RCC 7860 (cell line): ENCODE data around the gene EXOC3.
A peak's percentile ranks its signal among the peaks of the same experiment; 100 is the strongest.
"Not testable (repeated sequence)": the region's sequence is repeated elsewhere in the genome, so short reads cannot be mapped to it uniquely, and the experiment has no call there.

Source experiments
- DNase-seq: peaks from one replicate; pipeline ENCODE4 v3.0.0-alpha.2; 2015; ENCODE audit warnings: low spot score
- FAIRE-seq: peaks from 2 replicates; lab custom pipeline; 2012; peaks lifted over from hg19 to GRCh38; lab: Jason Lieb, UNC

The EXOC3 gene

DNA sequence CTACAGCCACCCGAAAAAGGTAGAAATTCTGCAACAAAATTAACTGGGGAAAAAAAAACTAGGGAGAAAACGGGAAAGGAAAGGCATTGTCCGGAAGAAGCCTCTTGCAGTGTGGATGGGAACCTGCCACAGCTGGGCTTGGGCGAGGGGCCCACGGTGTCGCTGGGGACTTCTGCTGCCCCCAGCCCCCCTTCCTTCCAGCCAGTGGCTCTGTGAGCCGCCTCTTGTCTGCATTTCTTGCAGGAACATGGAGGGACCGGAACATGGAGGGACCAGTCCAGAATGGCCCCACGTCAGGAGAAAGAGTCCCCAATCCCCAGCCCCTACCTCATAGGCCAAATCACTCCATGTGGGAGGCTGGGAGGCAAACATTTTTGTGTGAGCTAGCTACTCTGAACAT is 36.9 kb upstream of the EXOC3 start:
- FAIRE-seq (no peak), DNase-seq (no peak)

DNA sequence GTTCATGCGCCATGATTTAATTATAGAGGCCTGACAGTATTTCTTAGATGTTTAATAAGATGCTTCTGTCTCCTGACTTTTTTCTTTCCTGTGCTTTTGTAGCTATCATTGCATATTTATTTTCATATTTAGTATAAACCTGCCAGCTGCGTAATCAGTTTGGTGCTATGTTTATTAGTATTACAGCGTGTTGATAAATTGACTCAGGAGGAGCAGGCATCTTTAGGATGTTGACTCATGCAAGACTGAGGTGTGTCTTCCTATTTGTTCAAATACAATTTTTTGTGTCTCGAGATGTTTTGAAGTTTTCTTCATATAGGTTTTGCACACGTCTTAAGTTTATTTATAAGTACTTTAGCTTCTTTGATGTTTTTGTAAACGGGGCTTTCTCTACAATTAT is 35.9 kb upstream of the EXOC3 start:
- FAIRE-seq: no peak
- no peak for DNase-seq

DNA sequence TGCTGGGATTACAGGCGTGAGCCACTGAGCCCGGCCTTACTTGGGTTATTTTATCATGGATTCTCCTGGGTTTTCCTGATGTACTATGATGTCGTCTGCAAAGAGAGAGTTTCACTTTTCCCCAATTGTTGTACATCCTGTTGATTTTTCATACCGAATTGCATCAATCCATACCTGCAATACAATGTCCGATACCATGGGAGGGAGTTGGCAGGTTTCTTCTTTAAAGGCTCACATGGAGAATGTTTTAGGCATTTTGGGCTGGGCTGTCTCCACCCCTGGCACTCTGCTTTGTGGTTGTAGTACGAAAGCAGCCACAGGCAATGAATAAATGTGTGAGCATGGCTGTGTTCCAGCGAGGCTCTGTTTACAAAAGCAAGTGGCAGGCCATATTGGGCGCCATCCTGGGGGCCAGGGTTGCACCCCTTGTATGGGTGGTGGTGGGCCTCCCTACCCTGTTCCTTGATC is 35.1 kb upstream of the EXOC3 start:
- FAIRE-seq (no peak), DNase-seq (no peak)

DNA sequence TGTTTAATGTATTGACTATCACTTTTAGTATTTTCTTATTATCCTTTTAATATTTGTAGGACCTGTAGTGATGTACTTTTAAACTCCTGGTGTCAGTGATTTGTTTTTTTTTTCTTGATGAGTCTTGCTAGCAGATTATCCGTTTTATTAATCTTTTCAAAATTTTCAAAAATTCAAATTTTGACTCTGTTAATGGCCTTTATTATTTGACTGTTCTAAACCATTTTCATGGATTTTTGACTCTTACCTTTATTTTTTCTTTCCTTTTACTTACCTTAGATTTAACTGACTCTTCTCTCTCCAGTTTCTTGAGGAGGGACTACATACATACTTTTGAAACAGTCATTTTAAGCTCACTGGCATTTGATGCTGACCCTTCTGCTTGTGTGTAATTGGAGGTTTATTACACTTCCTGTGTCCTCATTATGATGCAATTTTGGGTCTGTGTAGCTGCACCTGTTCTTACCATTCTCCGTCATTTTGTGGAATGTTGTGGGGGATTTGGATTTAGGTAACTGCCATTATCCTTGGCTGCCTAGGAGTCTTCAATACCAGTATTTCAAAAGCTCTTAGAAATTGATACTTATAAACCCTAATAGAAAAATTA is 32.0 kb upstream of the EXOC3 start:
- FAIRE-seq: no peak
- peak; percentile 17 for DNase-seq

DNA sequence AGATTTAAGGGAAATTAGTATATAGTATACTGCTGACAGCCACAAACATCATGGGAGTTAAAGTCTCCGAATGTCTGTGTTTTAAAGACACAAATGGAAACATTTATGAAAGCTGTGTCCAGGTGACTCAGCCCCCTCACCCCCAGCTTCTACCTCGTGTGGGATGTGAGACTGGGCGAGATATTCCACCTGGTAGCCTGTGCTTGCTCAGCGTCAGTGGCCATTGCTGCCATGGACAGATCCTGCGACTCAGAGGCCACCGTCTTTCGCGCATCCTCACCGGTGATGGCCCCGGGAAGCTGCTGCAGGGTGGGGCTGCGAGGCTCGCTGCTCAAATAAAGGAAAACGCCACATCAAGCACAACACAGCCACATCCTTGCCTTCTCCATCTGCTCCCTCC is 31.2 kb upstream of the EXOC3 start:
- DNase-seq (no peak), FAIRE-seq (no peak)

DNA sequence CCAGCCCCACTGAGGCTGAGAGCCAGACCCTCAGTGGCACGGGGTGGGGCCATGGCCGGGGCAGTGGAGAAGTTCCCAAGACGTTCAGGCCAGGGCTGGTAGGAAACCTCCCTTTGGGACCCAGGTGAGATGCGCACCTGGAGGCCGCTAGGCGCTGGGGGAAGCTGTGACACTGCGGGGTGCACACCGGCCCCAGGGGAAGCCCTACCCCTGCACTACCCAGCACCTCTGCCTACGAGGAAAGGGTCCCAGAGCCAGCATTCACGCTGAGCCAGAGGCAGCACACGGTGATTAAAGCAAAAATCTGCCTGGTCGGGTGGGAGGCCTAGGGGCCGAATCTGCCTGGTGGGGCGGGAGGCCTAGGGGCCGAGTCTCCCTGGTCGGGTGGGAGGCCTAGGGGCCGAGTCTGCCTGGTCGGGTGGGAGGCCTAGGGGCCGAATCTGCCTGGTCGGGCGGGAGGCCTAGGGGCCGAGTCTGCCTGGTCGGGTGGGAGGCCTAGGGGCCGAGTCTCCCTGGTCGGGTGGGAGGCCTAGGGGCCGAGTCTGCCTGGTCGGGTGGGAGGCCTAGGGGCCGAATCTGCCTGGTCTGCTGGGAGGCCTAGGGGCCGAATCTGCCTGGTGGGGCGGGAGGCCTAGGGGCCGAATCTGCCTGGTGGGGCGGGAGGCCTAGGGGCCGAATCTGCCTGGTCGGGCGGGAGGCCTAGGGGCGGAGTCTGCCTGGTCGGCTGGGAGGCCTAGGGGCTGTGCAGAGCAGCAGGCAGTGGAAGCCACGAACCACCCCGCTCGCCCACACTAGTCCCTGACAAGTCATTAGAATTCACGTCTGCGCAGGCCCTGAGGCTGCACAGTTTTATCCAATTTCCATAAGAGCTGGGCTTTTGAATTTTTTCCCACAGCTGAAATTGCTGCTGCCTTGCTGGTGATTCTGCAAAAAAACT is 27.7 kb upstream of the EXOC3 start:
- DNase-seq, FAIRE-seq: not testable (repeated sequence)

DNA sequence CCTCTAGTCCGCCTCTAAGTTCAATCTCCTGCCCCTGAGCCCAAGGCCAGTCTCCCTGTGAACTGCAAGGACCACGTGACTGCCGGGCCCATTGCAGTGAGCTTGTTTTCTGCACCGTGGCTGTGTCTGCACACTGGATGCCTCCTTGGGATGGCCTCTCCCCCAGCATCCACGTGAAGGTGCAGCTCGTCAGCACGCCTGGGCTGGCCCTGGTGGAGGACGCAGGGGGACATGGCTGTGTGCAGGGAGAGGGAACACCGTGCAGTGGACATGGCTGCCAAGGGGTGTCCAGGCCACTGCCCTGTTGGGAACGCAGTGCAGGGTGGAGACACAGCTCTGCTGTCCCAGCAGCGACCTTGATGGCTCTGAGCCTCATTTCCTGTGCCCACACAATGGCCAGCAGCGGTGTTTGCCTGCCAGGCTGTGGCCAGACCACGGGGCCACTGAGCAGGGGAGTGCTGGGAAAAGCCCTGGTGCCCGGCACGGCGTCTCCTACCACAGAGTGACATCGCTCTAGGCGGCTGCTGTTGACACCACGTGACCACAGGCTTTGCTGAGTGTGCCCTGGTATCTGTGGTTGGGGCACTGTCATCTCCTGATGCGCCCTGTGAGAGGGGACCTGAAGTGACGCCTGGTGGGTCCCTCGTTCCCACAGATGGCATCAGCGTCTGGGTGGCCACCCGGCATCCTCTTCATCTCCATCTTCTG is 26.9 kb upstream of the EXOC3 start:
- FAIRE-seq: no peak
- DNase-seq: no peak

DNA sequence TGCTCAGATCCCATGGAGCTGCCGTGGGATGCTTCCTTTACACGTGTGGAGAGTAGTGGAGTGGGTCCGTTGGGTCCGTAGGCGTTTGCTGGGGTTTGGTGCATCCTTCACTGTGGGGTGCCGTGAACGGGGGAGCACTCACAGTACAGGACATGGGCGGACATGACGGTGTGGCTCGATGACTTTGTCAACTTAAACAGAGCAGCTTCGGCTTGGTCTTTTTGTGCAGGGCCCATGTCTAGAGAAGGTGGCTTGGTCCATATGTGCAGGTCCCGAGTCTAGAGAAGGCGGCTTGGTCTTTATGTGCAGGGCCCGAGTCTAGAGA is 26.4 kb upstream of the EXOC3 start:
- FAIRE-seq: no peak
- no peak for DNase-seq

DNA sequence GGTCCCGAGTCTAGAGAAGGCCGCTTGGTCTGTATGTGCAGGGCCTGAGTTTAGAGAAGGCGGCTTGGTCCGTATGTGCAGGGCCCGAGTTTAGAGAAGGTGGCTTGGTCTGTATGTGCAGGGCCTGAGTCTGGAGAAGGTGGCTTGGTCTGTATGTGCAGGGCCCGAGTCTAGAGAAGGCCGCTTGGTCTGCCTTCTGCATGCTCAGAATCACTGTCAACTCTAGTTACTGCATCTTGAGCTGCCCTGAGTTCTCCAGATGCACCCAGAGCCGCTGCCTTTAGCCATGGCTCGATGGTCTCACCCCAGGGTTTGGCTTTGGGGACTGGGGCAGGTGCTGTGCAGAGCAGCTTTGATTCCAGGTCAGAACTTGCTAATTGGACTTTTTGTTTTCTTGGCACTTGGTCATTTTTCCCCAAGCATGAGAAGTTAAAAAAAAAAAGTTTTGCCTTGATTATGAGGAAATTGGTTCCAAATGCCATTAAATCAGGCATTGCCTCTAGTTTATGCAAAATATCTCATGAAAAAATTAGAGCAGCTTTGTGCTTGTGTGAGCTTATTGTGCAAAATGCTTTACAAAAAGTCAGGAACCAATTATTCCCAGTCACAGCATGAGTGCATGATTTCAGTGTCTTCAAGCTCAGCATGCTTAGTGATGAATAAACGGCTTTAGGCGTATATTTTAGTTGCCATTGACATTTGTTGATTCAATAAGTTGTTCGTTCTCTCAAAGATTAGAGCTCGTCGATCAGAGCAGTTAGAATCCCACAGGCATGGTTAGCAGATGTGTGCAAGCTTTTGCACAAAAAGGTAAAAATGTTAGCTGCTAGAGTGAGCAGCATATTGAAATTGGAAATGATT is 25.4 kb upstream of the EXOC3 start:
- DNase-seq (no peak), FAIRE-seq (no peak)

DNA sequence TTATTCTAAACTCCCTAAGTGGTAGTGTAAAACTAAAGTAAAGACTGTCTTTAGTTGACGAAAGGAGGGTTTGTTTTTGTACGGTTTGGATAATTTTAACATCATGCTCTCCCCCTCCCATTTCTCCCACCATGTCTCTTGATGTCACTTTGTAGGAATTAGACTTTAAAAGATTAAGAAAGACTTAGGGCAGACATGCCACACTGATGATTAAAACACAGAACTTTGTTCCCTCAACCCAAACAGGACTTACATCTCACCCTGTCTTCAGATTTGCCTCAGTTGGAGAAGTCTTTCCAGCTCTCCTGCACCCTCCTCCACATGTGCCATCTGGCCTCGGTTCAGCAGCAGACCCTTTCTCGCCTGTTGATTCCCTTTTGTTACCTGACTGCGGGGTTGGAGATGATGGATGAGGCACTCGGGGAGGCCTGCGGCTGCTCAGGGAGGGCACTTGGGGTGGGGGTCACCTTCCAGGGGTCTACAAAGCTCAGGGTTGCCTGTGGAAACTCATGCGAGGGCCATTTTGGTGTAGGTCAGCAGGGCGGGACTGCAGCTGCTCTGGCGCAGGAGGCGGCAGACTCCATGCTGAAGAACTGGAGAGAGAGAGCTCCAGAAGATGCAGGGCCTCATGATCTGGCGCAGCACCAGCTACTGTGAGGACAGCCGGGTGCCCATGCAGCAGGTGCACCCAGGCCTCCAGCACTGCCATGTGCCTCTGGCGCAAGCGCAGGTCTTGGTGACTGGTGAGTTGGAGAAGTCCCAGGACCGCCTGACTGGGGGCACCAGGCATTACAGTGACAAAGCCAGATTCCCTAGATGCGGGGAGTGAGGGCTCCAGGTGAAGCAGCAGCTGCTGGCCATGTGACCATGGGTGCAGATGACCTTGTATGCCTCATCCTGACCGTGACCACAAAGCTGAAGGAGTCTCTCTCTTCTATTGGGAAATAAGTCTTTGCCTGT is 24.5 kb upstream of the EXOC3 start:
- FAIRE-seq (no peak), DNase-seq (no peak)

DNA sequence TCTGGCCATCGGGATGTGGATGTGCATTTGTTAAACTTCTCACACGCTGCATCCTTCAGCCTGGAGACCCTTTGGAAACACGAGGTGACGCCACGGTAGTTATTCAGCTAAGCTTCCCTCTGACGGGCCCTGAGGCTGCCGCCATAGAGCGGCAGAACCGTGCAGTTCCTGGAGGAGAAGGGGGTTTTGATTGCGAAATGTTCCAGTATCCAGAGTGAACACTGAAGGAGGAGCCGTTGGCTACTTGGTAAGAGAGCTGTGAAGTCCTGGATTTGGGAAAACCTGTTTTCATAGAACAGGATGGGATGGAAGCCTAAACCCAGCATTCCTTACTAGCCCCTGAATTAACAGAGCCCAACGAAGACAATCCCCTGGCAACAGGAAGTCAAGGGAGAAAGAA is 23.0 kb upstream of the EXOC3 start:
- FAIRE-seq: no peak
- DNase-seq: no peak

DNA sequence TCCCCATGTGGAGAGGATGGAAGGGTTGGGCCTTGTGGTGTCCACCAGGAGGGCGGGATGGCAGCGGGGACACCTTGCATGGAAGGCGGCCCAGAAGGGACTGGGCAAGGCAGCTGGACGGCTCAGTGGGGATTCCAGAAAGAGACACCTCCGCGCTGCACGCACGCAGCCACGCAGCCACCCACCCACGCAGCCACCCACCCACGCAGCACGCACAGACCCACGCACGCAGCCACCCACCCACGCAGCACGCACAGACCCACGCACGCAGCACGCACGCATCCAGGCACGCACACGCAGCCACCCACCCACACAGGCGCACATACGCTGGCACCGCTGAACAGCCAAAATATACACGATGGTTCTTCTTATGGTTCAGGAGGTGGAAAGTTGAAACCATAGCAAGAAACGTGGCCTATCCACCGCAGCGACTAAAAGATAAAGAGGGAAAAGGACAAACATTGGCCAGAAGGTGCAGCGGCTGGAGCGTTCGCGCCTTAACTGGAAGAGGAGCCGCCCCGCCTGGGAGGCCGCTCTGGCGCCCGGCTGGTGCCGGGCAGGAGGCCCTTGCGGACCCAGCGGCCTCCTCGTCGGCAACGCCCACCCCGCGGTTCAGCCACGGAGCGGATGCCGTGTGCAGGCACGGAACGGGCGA is 22.2 kb upstream of the EXOC3 start:
- DNase-seq (no peak), FAIRE-seq (no peak)

DNA sequence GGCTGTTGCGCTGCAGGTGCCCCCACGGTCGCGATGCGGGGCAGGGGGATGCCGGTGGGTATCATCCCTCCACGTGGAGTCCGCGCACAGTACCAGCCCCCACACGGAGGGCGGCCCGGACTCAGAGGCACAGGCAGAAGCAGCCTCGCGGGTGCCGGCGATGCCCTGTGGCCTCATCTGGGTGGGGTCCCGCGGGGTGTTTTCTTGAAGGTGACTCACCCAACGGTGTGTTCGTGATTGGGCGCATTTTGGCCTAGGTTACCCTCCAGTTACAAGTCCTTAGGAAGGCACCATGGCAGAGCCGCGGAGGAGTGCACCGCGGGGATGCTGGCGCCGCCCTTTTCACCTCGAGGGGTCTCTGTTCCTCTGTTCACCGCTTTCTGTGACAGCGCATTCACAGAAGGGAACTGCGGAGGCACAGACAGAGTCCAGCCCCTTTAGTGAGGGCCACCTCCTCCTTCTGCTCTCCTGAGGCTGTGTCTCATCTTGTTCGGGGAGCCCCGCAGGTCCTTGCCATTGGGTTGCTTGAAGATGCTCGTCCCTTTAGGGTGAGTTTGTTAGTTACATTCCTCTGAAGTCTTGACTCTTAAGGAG is 21.6 kb upstream of the EXOC3 start:
- DNase-seq (no peak), FAIRE-seq (no peak)

DNA sequence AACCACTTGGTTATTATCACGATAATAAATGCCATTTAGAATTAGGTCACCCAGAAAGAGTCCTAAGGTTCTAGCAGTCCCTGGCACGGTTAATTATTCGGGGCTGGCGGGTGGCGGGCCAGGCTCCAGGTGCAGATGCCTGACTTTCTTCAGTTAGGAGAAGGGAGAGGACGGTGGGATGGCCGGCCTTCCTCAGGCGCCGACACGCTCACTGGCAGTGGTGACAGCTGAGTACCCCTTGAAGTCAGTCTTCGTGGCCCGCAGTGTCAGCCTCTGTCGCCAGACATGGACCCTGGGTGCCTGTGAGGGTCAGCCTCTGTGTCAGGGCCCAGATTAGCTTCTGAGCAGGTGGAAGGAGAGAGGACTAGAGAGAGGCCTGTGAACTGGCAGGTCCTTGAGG is 21.1 kb upstream of the EXOC3 start:
- FAIRE-seq (no peak), DNase-seq (no peak)

DNA sequence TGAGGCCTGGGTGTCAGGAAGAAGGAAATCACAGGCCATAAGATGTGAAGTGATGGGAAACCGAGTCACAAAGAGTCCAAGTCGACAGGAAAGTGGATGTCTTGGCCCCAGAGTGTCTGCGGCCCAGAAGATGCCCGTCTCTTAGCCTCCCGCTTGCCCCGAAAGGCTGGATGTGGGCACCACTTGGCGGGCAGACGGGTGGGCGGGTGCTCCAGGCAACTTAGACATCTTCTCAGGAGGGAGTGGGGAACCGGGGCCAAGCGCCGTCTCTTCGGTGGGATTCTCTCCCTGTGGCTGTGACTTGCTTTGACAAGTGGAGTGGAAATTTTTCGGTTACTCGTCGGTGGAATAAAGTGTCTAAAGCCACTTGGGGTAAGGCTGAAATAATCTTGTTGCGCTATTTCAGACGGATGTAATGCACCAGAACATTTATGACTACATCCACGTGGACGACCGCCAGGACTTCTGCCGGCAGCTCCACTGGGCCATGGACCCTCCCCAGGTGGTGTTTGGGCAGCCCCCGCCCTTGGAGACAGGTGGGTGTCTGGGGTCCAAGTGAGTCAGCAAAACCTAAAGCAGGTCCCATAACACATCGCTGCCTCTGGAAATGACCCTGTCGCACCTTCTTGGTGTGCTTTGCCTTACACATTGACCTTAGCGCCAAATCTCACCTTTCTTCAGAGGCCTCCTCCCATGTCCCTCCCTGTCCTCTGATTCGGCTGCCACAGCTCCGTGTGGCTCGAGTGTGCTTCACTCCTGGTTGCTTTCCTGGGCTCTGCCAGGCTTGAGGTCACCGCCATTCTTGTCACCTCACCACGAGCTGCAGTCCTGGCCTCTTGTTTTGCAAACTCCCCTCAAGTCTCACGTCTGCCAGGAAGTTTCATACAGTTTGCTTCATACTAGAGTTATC is 20.4 kb upstream of the EXOC3 start:
- no peak for FAIRE-seq
- DNase-seq: no peak

DNA sequence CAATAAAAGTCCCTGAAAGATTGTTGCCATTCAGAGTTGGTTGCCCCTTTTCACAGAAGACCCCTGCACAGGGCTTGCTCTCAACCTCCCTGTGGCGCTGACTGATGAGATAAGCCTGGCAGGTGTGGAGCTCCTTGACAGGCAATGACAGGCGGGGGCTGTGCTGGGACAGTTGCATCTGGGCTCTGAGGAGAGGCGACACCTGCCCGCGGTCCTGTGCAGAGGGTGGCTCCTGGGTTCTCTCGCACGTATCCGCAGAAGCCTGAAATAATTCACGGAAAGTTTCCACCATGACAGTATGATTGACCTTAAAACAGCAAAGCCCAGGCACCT is 19.8 kb upstream of the EXOC3 start:
- FAIRE-seq (no peak), DNase-seq (no peak)

DNA sequence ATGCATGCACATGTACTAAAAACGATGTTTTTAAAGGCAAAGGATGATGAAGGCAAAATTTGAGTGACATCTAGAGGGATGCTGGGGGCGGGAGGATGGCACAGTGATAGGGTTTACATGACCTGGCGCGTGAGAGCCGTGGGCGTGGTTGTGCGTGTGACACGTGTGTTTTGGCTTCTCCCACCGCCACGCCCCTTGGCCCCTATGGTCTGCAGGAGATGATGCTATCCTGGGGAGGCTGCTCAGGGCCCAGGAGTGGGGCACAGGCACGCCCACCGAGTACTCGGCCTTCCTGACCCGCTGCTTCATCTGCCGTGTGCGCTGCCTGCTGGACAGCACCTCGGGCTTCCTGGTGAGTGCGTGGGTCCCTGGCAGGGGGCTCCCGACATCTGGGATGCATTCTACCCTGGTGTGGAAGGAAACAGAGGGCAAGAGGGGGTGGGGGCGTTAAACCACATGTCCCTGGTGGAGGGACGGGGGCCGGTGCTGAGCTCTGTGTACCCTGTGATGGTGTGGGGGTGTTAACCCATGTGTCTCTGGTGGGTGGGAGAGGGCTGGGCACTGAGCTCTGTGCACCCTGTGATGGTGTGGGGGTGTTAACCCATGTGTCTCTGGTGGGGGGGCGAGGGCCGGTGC is 19.2 kb upstream of the EXOC3 start:
- FAIRE-seq: no peak
- no peak for DNase-seq
